DND-41 (cell line): Measurements from ENCODE around the gene MFSD6.
"Not testable (repeated sequence)": the region's sequence is repeated elsewhere in the genome, so short reads cannot be mapped to it uniquely, and the experiment has no call there.

Source experiments
- ATAC-seq: fragments of 200-7000 bp; cut with Tn5 transposase; 3 replicates; pipeline ENCODE4 v1.9.1; 2021; ENCODE audit warnings: low read depth; ENCODE audit not compliant: insufficient read depth
- DNase-seq: peaks from one replicate; pipeline ENCODE4 v3.0.0-alpha.2; 2020
- H2AFZ ChIP-seq: 2 replicates; pipeline ENCODE4 v1.6.0; 2012; ENCODE audit warnings: low read depth, low read length
- H3K27ac ChIP-seq: 2 replicates; pipeline ENCODE4 v1.5.1; 2012; ENCODE audit warnings: low read length, inconsistent platforms
- H3K27me3 ChIP-seq: fragments of 200-600 bp; sonication (generic); 2 replicates; pipeline ENCODE4 v1.6.0; 2012; ENCODE audit warnings: low read length, mild to moderate bottlenecking, inconsistent platforms; ENCODE audit not compliant: insufficient read depth, poor library complexity
- H3K36me3 ChIP-seq: 2 replicates; pipeline ENCODE4 v1.5.1; 2012; ENCODE audit warnings: low read length, inconsistent platforms; ENCODE audit not compliant: insufficient read depth
- H3K4me1 ChIP-seq: 2 replicates; pipeline ENCODE4 v1.5.1; 2012; ENCODE audit warnings: mild to moderate bottlenecking, low read length; ENCODE audit not compliant: insufficient read depth
- H3K4me2 ChIP-seq: 2 replicates; pipeline ENCODE4 v1.6.0; 2012; ENCODE audit warnings: mild to moderate bottlenecking, moderate library complexity, low read length, inconsistent platforms; ENCODE audit not compliant: insufficient read depth
- H3K4me3 ChIP-seq, 2 experiments: fragments of 200-600 bp in 1 of 2; shearing (Covaris generic) in 1 of 2; 2 replicates each; pipeline ENCODE4 v1.5.1; 2012 to 2016; ENCODE audit warnings: inconsistent platforms in 2 of 2, low read length in 2 of 2, mild to moderate bottlenecking in 2 of 2, low read depth in 1 of 2, moderate library complexity in 1 of 2
- H3K79me2 ChIP-seq: 2 replicates; pipeline ENCODE4 v1.6.0; 2012; ENCODE audit warnings: low read length, inconsistent platforms; ENCODE audit not compliant: insufficient read depth
- H3K9ac ChIP-seq: 2 replicates; pipeline ENCODE4 v1.6.0; 2012; ENCODE audit warnings: low read depth, mild to moderate bottlenecking, inconsistent platforms, low read length, moderate library complexity
- H3K9me3 ChIP-seq: 2 replicates; pipeline ENCODE4 v1.5.1; 2012; ENCODE audit warnings: low read length, moderate library complexity, mild to moderate bottlenecking, inconsistent platforms; ENCODE audit not compliant: insufficient read depth, severe bottlenecking
- H4K20me1 ChIP-seq: 2 replicates; pipeline ENCODE4 v1.6.0; 2012; ENCODE audit warnings: low read length; ENCODE audit not compliant: insufficient read depth
- CTCF ChIP-seq: IDR thresholded peaks from 2 replicates; pipeline ENCODE4 v1.5.1; 2012; ENCODE audit warnings: borderline replicate concordance, low read length, moderate library complexity, mild to moderate bottlenecking; ENCODE audit not compliant: poor library complexity, severe bottlenecking; ENCODE audit errors: extremely low read depth
- EZH2 ChIP-seq: IDR thresholded peaks from 3 replicates; pipeline ENCODE4 v1.6.1; 2012; ENCODE audit warnings: borderline replicate concordance, low read depth, mild to moderate bottlenecking, moderate library complexity, low read length, inconsistent platforms; ENCODE audit not compliant: severe bottlenecking

MFSD6 gene

DNA sequence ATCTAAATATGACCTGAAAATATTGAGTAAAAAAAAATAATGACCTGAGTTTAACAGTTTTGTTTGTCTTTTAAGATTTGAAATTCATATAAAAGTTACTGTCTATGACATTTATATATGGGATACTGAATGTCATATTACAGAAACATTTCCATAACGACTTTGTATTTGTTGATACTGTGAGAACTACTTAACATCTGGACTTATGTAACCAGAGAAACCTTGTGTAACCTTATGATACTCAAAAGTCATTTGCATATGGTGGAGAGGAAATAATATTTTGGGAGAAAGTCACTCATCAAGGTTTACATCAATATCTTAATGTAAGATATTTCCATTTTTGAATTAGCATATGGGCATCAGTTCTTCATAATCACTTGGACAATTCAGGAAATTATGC, 12.6 kb downstream of the MFSD6 start:
- ATAC-seq, result no peak
- peaks cover 6% of the 10 kb centered on the region; the same call in 1 of the 2 replicates for H3K36me3 ChIP-seq

GRCh38 chr2:190425221-190425866, 17.2 kb downstream of the MFSD6 start:
- Histone ChIP-seq H3K79me2 (peaks cover 22% of the 10 kb centered on the region), H3K27ac (no peak overlapping the region), H3K4me1 (no peaks in the 10 kb centered on the region), H2AFZ (no peak overlapping the region), H4K20me1 (no peaks in the 10 kb centered on the region), H3K27me3 (no peaks in the 10 kb centered on the region), H3K4me3 (no peak overlapping the region), H3K9me3 (peaks cover 5% of the 10 kb centered on the region), H3K4me2 (no peak overlapping the region), H3K36me3 (no peaks in the 10 kb centered on the region; the same call in 1 of the 2 replicates), H3K9ac (no peak overlapping the region)
- DNase-seq, result no peak
- no peak for ATAC-seq
- TF ChIP-seq EZH2 (no peak), CTCF (no peak)

More for the DNA sequence above, 12.6 kb downstream of the MFSD6 start:
- Histone ChIP-seq H3K79me2 (peaks cover 19% of the 10 kb centered on the region; the same call in 1 of the 2 replicates), H3K4me3 (no peak overlapping the region), H3K4me2 (no peak overlapping the region), H3K9ac (no peak overlapping the region), H3K4me1 (peaks cover 8% of the 10 kb centered on the region), H2AFZ (no peak overlapping the region), H4K20me1 (no peaks in the 10 kb centered on the region), H3K27me3 (no peaks in the 10 kb centered on the region), H3K27ac (no peak overlapping the region), H3K9me3 (no peaks in the 10 kb centered on the region)
- no peak for DNase-seq
- no peak for TF ChIP-seq CTCF
- TF ChIP-seq EZH2, result no peak

DNA sequence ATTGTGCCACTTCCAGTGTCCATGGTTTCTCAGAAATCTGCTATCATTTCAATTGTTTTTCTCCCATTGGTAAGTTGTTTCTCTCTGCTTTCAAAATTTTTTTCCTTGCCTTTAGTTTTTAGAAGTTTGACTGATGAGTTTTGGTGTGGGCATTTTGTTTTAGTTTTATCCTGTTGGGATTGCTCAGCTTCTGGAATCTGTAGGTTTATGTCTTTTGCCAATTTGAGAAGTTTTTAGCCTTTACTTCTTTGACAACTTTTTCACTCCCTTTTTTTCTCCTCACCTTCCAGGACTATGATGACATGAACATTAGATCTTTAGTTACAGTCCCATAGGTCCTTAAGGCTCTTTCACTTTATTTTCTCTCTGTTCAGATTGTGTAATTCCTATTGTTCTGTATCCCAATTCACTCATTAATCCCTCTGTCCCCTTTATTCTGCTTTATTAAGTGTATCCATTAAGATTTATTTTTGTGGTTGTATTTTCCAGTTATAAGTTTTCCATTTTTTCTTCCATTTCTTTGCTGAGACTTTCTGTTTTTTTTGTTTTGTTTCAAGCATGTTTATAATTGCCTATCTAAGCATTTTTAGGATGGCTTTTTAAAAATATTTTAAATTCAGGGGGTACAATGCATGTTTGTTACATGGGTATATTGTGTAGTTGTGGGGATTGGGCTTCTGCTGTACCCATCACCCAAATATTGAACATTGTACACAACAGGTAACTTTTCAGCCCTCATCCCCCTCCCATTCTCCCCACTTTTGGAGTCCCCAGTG, 17.9 kb downstream of the MFSD6 start:
- DNase-seq (no peak), ATAC-seq (no peak)
- Histone ChIP-seq H3K9ac (no peak overlapping the region), H3K36me3 (no peaks in the 10 kb centered on the region; the same call in 1 of the 2 replicates), H3K4me2 (no peak overlapping the region), H3K27me3 (no peaks in the 10 kb centered on the region), H4K20me1 (no peaks in the 10 kb centered on the region), H3K9me3 (peaks cover 5% of the 10 kb centered on the region), H3K4me1 (no peaks in the 10 kb centered on the region), H3K27ac (no peak overlapping the region), H3K4me3 (no peak overlapping the region), H2AFZ (no peak overlapping the region), H3K79me2 (peaks cover 22% of the 10 kb centered on the region)
- TF ChIP-seq EZH2 (no peak), CTCF (no peak)

- not testable (repeated sequence) for ATAC-seq, DNase-seq, H3K36me3 ChIP-seq, H3K9me3 ChIP-seq, H3K9ac ChIP-seq, H3K27ac ChIP-seq, H3K4me3 ChIP-seq, H4K20me1 ChIP-seq, H3K4me2 ChIP-seq, H2AFZ ChIP-seq, H3K4me1 ChIP-seq, H3K27me3 ChIP-seq
- H3K79me2 ChIP-seq, result peaks cover 22% of the 10 kb centered on the region
These were observed 22.7 kb downstream of the MFSD6 start for GRCh38 chr2:190430866-190431265.
